ENCODE measurements around the gene BPIFB6. TPM values are rescaled to one million over a fixed set of nuclear protein-coding genes. Genes with fewer than 3 reads are reported as not detected.

The BPIFB6 gene
- total RNA-seq, 1 donor = not detected

DNA sequence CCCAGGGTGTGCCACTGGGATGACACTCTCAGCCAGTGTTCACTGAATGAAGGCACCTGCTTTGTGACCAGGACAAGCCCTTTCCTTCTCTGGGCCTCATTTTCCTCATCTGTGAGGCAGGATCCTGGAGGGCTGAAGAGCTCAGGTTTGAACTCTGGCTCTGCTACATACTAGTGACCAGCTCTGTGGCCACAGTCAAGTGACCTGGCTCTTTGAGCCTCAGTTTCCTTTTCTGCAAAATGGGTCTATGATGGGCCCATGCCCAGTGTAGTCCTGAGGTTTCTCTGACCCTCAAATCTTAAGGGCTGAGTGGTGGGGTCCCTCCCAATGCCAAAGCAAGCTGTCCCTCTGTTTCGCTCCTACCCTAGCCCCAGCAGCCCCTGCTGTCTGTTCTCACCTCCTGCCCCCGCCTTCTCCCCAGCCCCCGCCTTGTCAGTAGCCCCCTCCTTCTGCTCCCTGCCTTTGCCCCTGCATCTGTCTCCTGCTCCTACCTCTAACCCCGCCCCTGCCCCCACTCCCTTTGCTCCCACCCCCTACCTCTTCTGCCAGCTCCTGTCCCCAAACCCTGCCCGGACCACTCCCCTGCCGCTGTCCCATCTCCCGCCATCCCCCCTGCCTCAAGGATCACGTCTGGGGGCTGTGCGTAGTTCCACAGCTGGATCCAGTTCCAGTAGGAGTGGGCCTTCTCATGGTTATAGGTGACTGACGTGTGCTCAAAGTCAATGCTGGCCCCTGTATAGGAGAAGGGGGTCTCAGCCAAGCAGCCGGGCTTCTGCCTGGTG is 44.2 kb upstream of the BPIFB6 start:
- Histone ChIP-seq H3K36me3 (ENCODE audit: insufficient read depth, low read length) (no peaks in the 10 kb centered on the region), H3K4me2 (ENCODE audit: insufficient read depth, low read length) (no peak overlapping the region), H4K20me1 (ENCODE audit: insufficient read depth, low read length) (no peaks in the 10 kb centered on the region), H3K27ac (ENCODE audit: low read depth, low read length) (no peak overlapping the region), H2AFZ (ENCODE audit: low read length) (no peak overlapping the region), H3K79me2 (ENCODE audit: insufficient read depth, low read length) (no peaks in the 10 kb centered on the region), H3K4me1 (ENCODE audit: insufficient read depth, low read length) (no peaks in the 10 kb centered on the region), H3K9me3 (ENCODE audit: low read depth, low read length) (no peaks in the 10 kb centered on the region), H3K4me3 (ENCODE audit: insufficient read depth, low read length) (no peak overlapping the region), H3K27me3 (ENCODE audit: insufficient read depth, low read length) (peaks cover 9% of the 10 kb centered on the region)
- TF ChIP-seq, protein P1, sequence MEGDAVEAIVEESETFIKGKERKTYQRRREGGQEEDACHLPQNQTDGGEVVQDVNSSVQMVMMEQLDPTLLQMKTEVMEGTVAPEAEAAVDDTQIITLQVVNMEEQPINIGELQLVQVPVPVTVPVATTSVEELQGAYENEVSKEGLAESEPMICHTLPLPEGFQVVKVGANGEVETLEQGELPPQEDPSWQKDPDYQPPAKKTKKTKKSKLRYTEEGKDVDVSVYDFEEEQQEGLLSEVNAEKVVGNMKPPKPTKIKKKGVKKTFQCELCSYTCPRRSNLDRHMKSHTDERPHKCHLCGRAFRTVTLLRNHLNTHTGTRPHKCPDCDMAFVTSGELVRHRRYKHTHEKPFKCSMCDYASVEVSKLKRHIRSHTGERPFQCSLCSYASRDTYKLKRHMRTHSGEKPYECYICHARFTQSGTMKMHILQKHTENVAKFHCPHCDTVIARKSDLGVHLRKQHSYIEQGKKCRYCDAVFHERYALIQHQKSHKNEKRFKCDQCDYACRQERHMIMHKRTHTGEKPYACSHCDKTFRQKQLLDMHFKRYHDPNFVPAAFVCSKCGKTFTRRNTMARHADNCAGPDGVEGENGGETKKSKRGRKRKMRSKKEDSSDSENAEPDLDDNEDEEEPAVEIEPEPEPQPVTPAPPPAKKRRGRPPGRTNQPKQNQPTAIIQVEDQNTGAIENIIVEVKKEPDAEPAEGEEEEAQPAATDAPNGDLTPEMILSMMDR (IDR thresholded peaks at IDR 0.05; ENCODE audit: extremely low read depth, low read depth, low read length) = no peak
- DNase-seq (ENCODE audit: insufficient read length, low spot score, missing footprints) = no peak

DNA sequence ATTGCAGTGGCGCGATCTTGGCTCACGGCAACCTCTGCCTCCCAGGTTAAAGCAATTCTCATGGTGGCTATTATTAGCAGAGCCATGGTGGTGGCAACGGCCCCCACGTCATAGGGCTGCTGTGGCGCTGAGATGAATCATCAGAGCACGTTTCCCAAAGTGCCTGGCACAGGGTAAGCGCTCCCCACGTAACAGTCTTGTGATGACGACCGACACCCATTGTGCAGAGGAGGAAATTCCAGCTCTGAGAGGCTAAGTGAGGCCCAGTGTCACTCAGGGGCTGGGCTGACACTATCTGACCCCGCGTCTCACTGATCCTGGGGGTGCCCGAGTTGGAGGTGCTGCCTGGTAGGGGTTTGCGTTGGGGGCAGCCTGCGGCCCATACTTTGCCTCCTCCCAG is 43.4 kb upstream of the BPIFB6 start:
- H3K36me3 ChIP-seq (ENCODE audit: insufficient read depth, low read length) = no peaks in the 10 kb centered on the region
- no peak overlapping the region for H3K4me2 ChIP-seq (ENCODE audit: insufficient read depth, low read length)
- H2AFZ ChIP-seq (ENCODE audit: low read length) = no peak overlapping the region
- H3K4me1 ChIP-seq (ENCODE audit: insufficient read depth, low read length) = no peaks in the 10 kb centered on the region
- no peak overlapping the region for H3K27ac ChIP-seq (ENCODE audit: low read depth, low read length)
- no peak for DNase-seq (ENCODE audit: insufficient read length, low spot score, missing footprints)
- no peaks in the 10 kb centered on the region for H3K9me3 ChIP-seq (ENCODE audit: low read depth, low read length)
- TF ChIP-seq, protein P1 (IDR thresholded peaks at IDR 0.05; ENCODE audit: extremely low read depth, low read depth, low read length) = no peak
- H3K27me3 ChIP-seq (ENCODE audit: insufficient read depth, low read length) = peaks cover 9% of the 10 kb centered on the region
- no peak overlapping the region for H3K4me3 ChIP-seq (ENCODE audit: insufficient read depth, low read length)
- H4K20me1 ChIP-seq (ENCODE audit: insufficient read depth, low read length) = no peaks in the 10 kb centered on the region
- no peaks in the 10 kb centered on the region for H3K79me2 ChIP-seq (ENCODE audit: insufficient read depth, low read length)

- no peak overlapping the region for H2AFZ ChIP-seq (ENCODE audit: low read length)
- no peaks in the 10 kb centered on the region for H4K20me1 ChIP-seq (ENCODE audit: insufficient read depth, low read length)
- H3K27ac ChIP-seq (ENCODE audit: low read depth, low read length) = no peak overlapping the region
- H3K4me2 ChIP-seq (ENCODE audit: insufficient read depth, low read length) = no peak overlapping the region
- no peaks in the 10 kb centered on the region for H3K4me1 ChIP-seq (ENCODE audit: insufficient read depth, low read length)
- DNase-seq (ENCODE audit: insufficient read length, low spot score, missing footprints) = no peak
- TF ChIP-seq, protein P1 (IDR thresholded peaks at IDR 0.05; ENCODE audit: extremely low read depth, low read depth, low read length) = no peak
- H3K4me3 ChIP-seq (ENCODE audit: insufficient read depth, low read length) = no peak overlapping the region
- H3K9me3 ChIP-seq (ENCODE audit: low read depth, low read length) = no peaks in the 10 kb centered on the region
- no peaks in the 10 kb centered on the region for H3K36me3 ChIP-seq (ENCODE audit: insufficient read depth, low read length)
- peaks cover 9% of the 10 kb centered on the region for H3K27me3 ChIP-seq (ENCODE audit: insufficient read depth, low read length)
- H3K79me2 ChIP-seq (ENCODE audit: insufficient read depth, low read length) = no peaks in the 10 kb centered on the region
Measured at GRCh38 chr20:32989507-32990283, 41.8 kb upstream of the BPIFB6 start.

DNA sequence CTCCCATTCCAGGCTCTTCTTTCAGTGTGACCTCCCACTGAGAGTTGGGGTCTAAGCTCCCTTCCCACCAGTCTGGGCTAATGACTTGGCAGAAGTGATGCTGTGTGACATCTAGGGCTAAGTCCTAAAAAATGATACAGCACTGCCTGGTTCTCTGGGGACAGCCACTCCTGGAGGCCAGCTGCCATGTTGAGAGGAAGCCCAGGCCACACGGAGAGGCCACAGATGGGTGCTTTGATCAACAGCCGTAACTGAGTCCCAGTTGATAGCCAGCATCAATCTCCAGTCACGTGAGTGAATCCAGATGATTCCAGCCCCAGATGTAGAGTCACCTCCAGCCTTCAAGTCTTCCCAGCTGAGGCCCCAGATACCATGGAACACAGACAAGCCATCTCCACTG is 41.0 kb upstream of the BPIFB6 start:
- Histone ChIP-seq H3K4me2 (ENCODE audit: insufficient read depth, low read length) (no peak overlapping the region), H3K79me2 (ENCODE audit: insufficient read depth, low read length) (no peaks in the 10 kb centered on the region), H3K4me1 (ENCODE audit: insufficient read depth, low read length) (no peaks in the 10 kb centered on the region), H3K27me3 (ENCODE audit: insufficient read depth, low read length) (peaks cover 9% of the 10 kb centered on the region), H3K4me3 (ENCODE audit: insufficient read depth, low read length) (no peak overlapping the region), H2AFZ (ENCODE audit: low read length) (no peak overlapping the region), H4K20me1 (ENCODE audit: insufficient read depth, low read length) (no peaks in the 10 kb centered on the region), H3K27ac (ENCODE audit: low read depth, low read length) (no peak overlapping the region), H3K9me3 (ENCODE audit: low read depth, low read length) (no peaks in the 10 kb centered on the region), H3K36me3 (ENCODE audit: insufficient read depth, low read length) (no peaks in the 10 kb centered on the region)
- TF ChIP-seq, protein P1 (IDR thresholded peaks at IDR 0.05; ENCODE audit: extremely low read depth, low read depth, low read length) = no peak
- no peak for DNase-seq (ENCODE audit: insufficient read length, low spot score, missing footprints)

Data from osteoblast (primary cell).